Right renal cortex interstitium (tissue), 3 donors: ENCODE data around the gene CHRNG. TPM values are rescaled to one million over a fixed set of nuclear protein-coding genes. Genes with fewer than 3 reads are reported as not detected.
"Not testable (repeated sequence)": the region's sequence is repeated elsewhere in the genome, so short reads cannot be mapped to it uniquely, and the experiment has no call there.

Experiments
- DNase-seq, 3 donors: peaks; one replicate each; pipeline ENCODE4 v3.0.0-alpha.2; 2013; ENCODE audit warnings: low read depth in 3 of 3, low spot score in 2 of 3
- polyA plus RNA-seq, 3 donors: library from polyadenylated mRNA; unstranded; fragments of 120-200 nt; gene quantifications; one replicate each; pipeline ENCODE4 v1.2.1, GENCODE V29; 2013; ENCODE audit not compliant: insufficient read length in 3 of 3

CHRNG gene
- polyA plus RNA-seq, 3 donors = 0.55 to 1.1 (median 0.74) TPM

DNA sequence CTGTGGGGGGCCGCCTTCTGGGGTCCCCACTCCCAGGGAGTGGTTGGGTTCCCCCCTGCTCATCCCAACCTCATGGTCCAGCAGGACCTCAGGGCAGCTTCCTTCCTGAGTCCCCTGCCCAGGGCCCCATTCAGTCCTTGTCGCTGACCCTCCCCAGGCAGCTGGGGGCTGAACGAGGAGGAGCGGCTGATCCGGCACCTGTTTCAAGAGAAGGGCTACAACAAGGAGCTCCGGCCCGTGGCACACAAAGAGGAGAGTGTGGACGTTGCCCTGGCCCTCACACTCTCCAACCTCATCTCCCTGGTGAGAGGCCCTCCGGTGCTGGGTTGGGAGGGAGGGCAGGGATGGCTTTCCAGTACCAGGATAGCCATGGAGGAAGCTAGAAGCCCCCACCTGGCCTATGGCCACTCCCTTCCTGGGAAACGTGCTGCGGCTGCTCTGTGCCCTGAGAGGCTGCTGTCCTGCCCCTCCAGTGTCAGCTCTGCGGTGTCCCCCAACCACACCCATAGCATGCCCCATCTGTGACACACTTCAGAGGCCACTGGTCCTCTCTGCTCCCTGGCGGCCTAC, 13.0 kb upstream of the CHRNG start:
- no peak for DNase-seq

GRCh38 chr2:232527905-232528470, 11.5 kb upstream of the CHRNG start:
- DNase-seq = no peak

DNA sequence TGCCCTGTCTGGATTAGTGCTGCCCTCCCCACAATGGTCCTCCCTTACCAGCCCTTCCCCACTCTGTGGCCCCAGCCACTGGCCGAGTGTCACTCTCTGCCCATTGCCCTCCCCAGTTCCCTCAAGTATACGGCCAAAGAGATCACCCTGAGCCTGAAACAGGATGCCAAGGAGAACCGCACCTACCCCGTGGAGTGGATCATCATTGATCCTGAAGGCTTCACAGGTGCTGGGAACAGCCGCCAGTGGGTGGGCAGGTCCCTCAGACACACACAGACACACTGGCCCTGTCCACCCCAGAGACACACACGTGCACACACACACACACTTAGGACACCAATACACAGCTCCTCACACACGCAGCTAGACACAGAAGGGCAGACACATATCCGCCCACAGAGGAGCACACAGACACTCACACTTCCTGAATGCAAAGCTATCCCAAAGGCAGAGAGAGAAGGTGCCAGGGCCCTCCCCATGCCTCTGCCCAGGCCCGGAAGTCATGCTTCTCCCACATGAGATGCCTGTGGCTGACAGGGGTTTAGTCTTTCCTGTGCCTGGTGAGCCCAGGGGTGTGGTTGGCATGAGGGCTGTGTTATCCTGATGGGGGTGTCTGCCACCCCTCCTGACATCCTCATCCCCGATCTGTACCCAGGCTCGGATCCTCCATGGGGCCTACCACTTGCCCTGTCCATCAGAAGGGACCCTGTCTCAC, 10.6 kb upstream of the CHRNG start:
- no peak for DNase-seq

DNA sequence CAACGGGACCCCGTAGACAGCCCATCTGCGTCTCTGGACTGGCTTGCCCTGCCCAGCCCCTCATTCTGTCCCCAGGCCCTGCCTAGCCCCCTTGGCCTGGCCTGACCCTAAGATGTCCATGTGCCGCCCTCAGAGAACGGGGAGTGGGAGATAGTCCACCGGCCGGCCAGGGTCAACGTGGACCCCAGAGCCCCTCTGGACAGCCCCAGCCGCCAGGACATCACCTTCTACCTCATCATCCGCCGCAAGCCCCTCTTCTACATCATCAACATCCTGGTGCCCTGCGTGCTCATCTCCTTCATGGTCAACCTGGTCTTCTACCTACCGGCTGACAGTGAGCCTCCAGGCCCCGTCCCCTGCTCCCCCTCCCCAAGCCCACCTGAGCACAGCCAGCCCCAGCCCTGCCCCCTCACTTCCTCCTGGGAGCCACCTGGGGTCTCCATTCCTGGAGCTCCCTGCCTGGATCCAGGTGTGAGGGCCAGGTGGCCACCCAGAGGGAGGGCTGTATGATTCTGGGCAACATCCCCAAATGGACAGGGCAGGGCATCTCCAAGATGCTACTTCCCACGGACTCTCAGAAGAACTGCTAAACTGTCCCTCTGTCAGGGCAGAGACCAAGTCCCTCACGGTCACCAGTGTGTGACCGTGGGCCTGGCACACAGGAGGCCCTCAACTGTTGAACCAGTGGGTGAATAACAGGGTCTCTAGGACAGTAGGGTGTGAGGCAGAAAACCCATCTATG, 9.5 kb upstream of the CHRNG start:
- no peak for DNase-seq

GRCh38 chr2:232530626-232531260, 8.7 kb upstream of the CHRNG start:
- DNase-seq = no peak

DNA sequence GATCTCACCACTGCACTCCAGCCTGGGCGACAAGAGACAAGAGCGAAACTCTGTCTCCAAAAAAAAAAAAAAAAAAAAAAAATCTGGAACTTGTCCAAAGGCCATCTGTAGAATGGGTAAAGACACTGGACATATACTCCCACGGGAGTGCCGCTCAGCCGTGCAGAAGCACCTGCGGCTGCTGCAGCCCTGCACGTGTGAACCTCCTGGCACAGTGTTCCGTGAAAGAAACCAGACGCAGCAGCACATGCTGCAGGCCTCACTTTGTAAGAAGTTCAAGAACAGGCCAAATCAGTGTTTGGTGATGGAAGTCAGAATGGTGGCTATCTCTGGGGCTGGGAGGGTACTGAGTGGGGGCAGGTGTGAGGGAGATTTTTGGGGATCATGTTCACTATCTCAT, 7.1 kb upstream of the CHRNG start:
- DNase-seq = no peak

DNA sequence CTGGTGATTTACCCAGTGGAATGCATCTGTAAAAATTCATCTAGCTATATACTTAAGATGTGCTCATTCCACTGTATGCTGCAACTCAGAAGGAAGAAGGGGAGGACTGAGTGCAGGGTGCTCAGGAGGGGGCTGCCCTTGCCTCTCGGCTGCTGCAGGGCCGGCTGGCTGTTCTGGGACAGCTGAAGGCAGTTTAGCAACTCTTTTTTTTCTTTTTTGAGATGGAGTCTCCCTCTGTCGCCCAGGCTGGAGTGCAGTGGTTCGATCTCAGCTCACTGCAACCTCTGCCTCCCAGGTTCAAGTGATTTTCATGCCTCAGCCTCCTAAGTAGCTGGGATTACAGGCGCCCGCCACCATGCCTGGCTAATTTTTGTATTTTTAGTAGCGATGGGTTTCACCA, 6.7 kb upstream of the CHRNG start:
- DNase-seq = not testable (repeated sequence)

- DNase-seq = no peak
Measured at GRCh38 chr2:232533944-232534710, 5.4 kb upstream of the CHRNG start.

GRCh38 chr2:232534940-232535651, 4.4 kb upstream of the CHRNG start:
- DNase-seq = no peak

- DNase-seq = no peak
Measured at GRCh38 chr2:232535761-232536530, 3.5 kb upstream of the CHRNG start.

- DNase-seq = no peak
Measured at GRCh38 chr2:232537079-232537478, 2.4 kb upstream of the CHRNG start.

DNA sequence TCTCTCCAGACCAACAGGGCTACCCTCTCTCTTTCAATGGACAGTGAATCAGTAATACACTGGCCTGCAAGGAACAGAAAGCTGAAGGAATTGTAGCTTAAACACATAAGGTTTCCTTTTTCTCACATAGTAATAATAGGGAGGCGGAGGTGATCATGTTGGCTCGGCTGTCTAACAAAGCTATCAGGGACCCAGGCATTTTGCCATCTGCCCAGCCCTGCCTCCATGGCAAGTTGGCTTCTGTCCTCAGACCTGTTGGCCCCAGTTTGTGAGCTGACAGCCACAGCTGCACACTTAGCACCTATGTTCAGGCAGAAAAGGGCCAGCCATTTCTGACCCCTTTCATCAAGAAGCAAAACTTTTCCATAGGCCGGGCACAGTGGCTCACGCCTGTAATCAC, 2.0 kb upstream of the CHRNG start:
- DNase-seq = no peak

GRCh38 chr2:232538671-232539070, 821 bp upstream of the CHRNG start:
- DNase-seq = no peak

DNA sequence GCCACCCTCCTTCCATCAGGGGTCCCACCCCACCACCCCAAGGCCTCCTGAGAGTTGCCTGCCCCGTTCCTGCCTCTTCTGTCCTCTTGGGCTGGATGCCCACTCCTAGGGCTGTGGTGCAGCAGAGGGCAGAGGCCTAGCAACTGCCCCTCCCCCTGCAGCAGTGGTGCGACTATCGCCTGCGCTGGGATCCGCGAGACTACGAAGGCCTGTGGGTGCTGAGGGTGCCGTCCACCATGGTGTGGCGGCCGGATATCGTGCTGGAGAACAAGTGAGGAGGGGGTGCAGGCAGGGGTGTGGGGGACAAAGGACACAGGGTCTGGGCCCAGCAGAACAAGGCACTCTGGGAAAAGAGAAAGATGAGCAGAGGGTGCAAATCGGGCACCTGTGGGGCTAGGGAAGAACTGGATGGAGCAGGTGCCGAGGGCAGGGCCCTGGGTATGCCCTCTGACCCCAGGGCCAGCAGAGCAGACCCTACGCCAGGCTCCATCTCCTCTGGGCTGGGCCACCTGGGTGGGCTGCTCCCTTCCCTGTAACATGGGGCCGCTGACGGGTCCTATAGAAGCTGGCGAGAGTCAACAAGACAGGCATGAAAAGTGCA, 1.0 kb downstream of the CHRNG start:
- DNase-seq = no peak

- no peak for DNase-seq
Measured at GRCh38 chr2:232541195-232541960, 1.9 kb downstream of the CHRNG start.

GRCh38 chr2:232541961-232542714, 2.6 kb downstream of the CHRNG start:
- no peak for DNase-seq
